Activated CD8-positive, alpha-beta memory T cell treated with anti-CD3 and anti-CD28 coated beads for 24 hours (primary cell): ENCODE results near the gene TTC39B.
A peak's percentile ranks its signal among the peaks of the same experiment; 100 is the strongest.
"Not testable (repeated sequence)": the region's sequence is repeated elsewhere in the genome, so short reads cannot be mapped to it uniquely, and the experiment has no call there.

Source experiments
- DNase-seq: peaks from one replicate; pipeline ENCODE4 v3.0.0-alpha.2; 2020

The TTC39B gene

GRCh38 chr9:15306757-15307522 lies at the start of gene TTC39B:
TSS of gene TTC39B (minus strand) at chr9:15307216. CDS start at chr9:15307125, 91 bp downstream.
- DNase-seq = peak; percentile 92

GRCh38 chr9:15355669-15356068 lies 48.7 kb upstream of the TTC39B start:
- no peak for DNase-seq

GRCh38 chr9:15354713-15355112 lies 47.7 kb upstream of the TTC39B start:
- DNase-seq = no peak

- DNase-seq = no peak
These were observed 46.9 kb upstream of the TTC39B start for GRCh38 chr9:15353892-15354291.

GRCh38 chr9:15352306-15352705 lies 45.3 kb upstream of the TTC39B start:
- DNase-seq = no peak

- no peak for DNase-seq
These were observed 43.1 kb upstream of the TTC39B start for GRCh38 chr9:15349892-15350761.

GRCh38 chr9:15346837-15347236 lies 39.8 kb upstream of the TTC39B start:
- no peak for DNase-seq

GRCh38 chr9:15344191-15344590 lies 37.2 kb upstream of the TTC39B start:
- DNase-seq = no peak

- no peak for DNase-seq
These were observed 26.4 kb upstream of the TTC39B start for GRCh38 chr9:15333376-15333881.

GRCh38 chr9:15332939-15333338 lies 25.9 kb upstream of the TTC39B start:
- DNase-seq = no peak

- no peak for DNase-seq
These were observed 22.6 kb upstream of the TTC39B start for GRCh38 chr9:15329539-15330109.

- no peak for DNase-seq
These were observed 21.9 kb upstream of the TTC39B start for GRCh38 chr9:15328946-15329345.

- not testable (repeated sequence) for DNase-seq
These were observed 15.7 kb upstream of the TTC39B start for GRCh38 chr9:15322695-15323094.

- DNase-seq = not testable (repeated sequence)
These were observed 12.6 kb upstream of the TTC39B start for GRCh38 chr9:15319661-15320060.

GRCh38 chr9:15317836-15318235 lies 10.8 kb upstream of the TTC39B start:
- DNase-seq = no peak

- no peak for DNase-seq
These were observed 4.6 kb upstream of the TTC39B start for GRCh38 chr9:15311607-15312006.

- DNase-seq = no peak
These were observed 3.3 kb upstream of the TTC39B start for GRCh38 chr9:15310107-15310850.

GRCh38 chr9:15308511-15308910 lies 1.5 kb upstream of the TTC39B start:
- no peak for DNase-seq

- DNase-seq = no peak
These were observed 466 bp upstream of the TTC39B start for GRCh38 chr9:15307523-15307841.

GRCh38 chr9:15306068-15306756 lies 804 bp downstream of the TTC39B start:
- DNase-seq = peak; percentile 78

- DNase-seq = no peak
These were observed 1.5 kb downstream of the TTC39B start for GRCh38 chr9:15305470-15305869.

GRCh38 chr9:15304632-15305031 lies 2.4 kb downstream of the TTC39B start:
- no peak for DNase-seq
